ENCODE measurements around the gene DAPK2. TPM values are rescaled to one million over a fixed set of nuclear protein-coding genes. Genes with fewer than 3 reads are reported as not detected.

Gene DAPK2
- total and polyA plus RNA-seq, 2 of the 4 experiments (the other 2 are of a cell fraction), result 0.34 to 0.36 TPM

GRCh38 chr15:63877713-63878271 lies 168.5 kb downstream of the DAPK2 start:
- no peak overlapping the region for H2BK15ac ChIP-seq (ENCODE audit: low read depth, low read length)
- peaks cover 21% of the 10 kb centered on the region for H3K27me3 ChIP-seq (ENCODE audit: control insufficient read depth, insufficient read depth, low read length)
- no peak overlapping the region for H2AK5ac ChIP-seq (ENCODE audit: low read depth, low read length)
- H3K56ac ChIP-seq (ENCODE audit: extremely low read depth, insufficient read depth, low read length), result no peak overlapping the region
- dilution Hi-C loops (cut with HindIII; ENCODE audit: low sequenced_read_pairs, unreplicated experiment), result no loop called here
- H3K18ac ChIP-seq (ENCODE audit: low read depth, low read length), result no peak overlapping the region
- no peak overlapping the region for H2BK5ac ChIP-seq (ENCODE audit: low read depth, low read length, poor library complexity, severe bottlenecking)
- H3K4me1 ChIP-seq (ENCODE audit: control insufficient read depth, insufficient read depth, low read length), result peaks cover 2% of the 10 kb centered on the region; the same call in 1 of the 2 replicates
- POLR2A ChIA-PET (ENCODE audit: unreplicated experiment), result no interaction called here
- no peaks in the 10 kb centered on the region for H3K79me1 ChIP-seq (ENCODE audit: low read depth in 1 of 2, low read length in 2 of 2)
- H3K4ac ChIP-seq (ENCODE audit: low read depth, low read length), result no peak overlapping the region
- no CpG with 5 or more reads among the region's 5 CpGs for WGBS, 2 experiments (ENCODE audit: extremely low coverage in 2 of 2, insufficient read length in 1 of 2)
- H3K4me2 ChIP-seq (ENCODE audit: low read depth, low read length), result no peak overlapping the region
- no peak overlapping the region for H2BK120ac ChIP-seq (ENCODE audit: low read depth, low read length)
- H3K9ac ChIP-seq (ENCODE audit: low read depth, low read length), result no peak overlapping the region
- CTCF ChIA-PET, result no interaction called here
- no peak for ATAC-seq (ENCODE audit: low read depth)
- DNase-seq, result no peak
- no peak overlapping the region for H2AFZ ChIP-seq (replicated peaks; ENCODE audit: low read length, poor library complexity)
- no peak overlapping the region for H2BK20ac ChIP-seq (ENCODE audit: low read depth, low read length)
- intact Hi-C loops (cut with micrococcal nuclease), result no loop called here
- H3K23ac ChIP-seq (ENCODE audit: low read depth, low read length), result no peak overlapping the region
- no peak overlapping the region for H3K4me3 ChIP-seq (ENCODE audit: insufficient read depth, low read depth, low read length)
- in situ Hi-C loops (cut with MboI; ENCODE audit: low sequenced_read_pairs), result no loop called here
- H4K5ac ChIP-seq (ENCODE audit: low read depth, low read length), result no peak overlapping the region
- no peaks in the 10 kb centered on the region for H3K36me3 ChIP-seq (ENCODE audit: control insufficient read depth, insufficient read depth, low read length)
- H4K20me1 ChIP-seq (ENCODE audit: insufficient read depth, low read length), result no peaks in the 10 kb centered on the region
- no peak for TF ChIP-seq RFX5 (IDR thresholded peaks at IDR 0.05; ENCODE audit: low read depth, low read length)
- no peak for TF ChIP-seq BHLHE40 (IDR thresholded peaks at IDR 0.05; ENCODE audit: low read depth, low read length)
- no peak for TF ChIP-seq NFE2L2 (IDR thresholded peaks at IDR 0.05; ENCODE audit: low read depth, low read length)
- TF ChIP-seq CEBPB (IDR thresholded peaks at IDR 0.05; ENCODE audit: low read depth, low read length), result no peak
- no peak for TF ChIP-seq MAZ (IDR thresholded peaks at IDR 0.05; ENCODE audit: borderline replicate concordance, low read depth, low read length)
- TF ChIP-seq SMC3 (IDR thresholded peaks at IDR 0.05; ENCODE audit: low read depth, low read length), result no peak
- no peak for TF ChIP-seq ELK1 (IDR thresholded peaks at IDR 0.05; ENCODE audit: borderline replicate concordance, low read depth, low read length)
- TF ChIP-seq MAFK (IDR thresholded peaks at IDR 0.05; ENCODE audit: low read depth, low read length), result no peak
- no peak for TF ChIP-seq CTCF (conservative IDR thresholded peaks at IDR 0.05; ENCODE audit: low read depth, low read length)
- no peak for TF ChIP-seq FOS (IDR thresholded peaks at IDR 0.05; ENCODE audit: low read depth, low read length)
- no peak for TF ChIP-seq CHD1 (IDR thresholded peaks at IDR 0.05; ENCODE audit: low read depth, low read length)
- TF ChIP-seq RCOR1 (IDR thresholded peaks at IDR 0.05; ENCODE audit: insufficient replicate concordance, low read length), result no peak
- no peak for TF ChIP-seq POLR2A (IDR thresholded peaks at IDR 0.05; ENCODE audit: low read depth, low read length)
- TF ChIP-seq MXI1 (IDR thresholded peaks at IDR 0.05; ENCODE audit: borderline replicate concordance, low read depth, low read length), result no peak
- no peak for TF ChIP-seq USF2 (IDR thresholded peaks at IDR 0.05; ENCODE audit: low read depth, low read length)
- no peak for TF ChIP-seq RAD21 (IDR thresholded peaks at IDR 0.05; ENCODE audit: low read length)
- no peak overlapping the region for H3K14ac ChIP-seq (replicated peaks; ENCODE audit: low read depth, low read length)
- no peak overlapping the region for H4K8ac ChIP-seq (ENCODE audit: low read depth in 2 of 2, low read length in 2 of 2)
- H3K9me1 ChIP-seq (ENCODE audit: insufficient read depth, low read length), result peaks cover 4% of the 10 kb centered on the region; the same call in 1 of the 2 replicates
- no TSS peak for BruUV-seq (replicated peaks)
- peaks cover 2% of the 10 kb centered on the region; the same call in 1 of the 2 replicates for H3K9me3 ChIP-seq (ENCODE audit: control insufficient read depth, insufficient read depth, low read length)
- no peak overlapping the region for H3K27ac ChIP-seq (ENCODE audit: insufficient read depth, low read length)
- H4K91ac ChIP-seq (ENCODE audit: insufficient read depth, low read depth, low read length), result no peak overlapping the region
- no peak overlapping the region for H2AK9ac ChIP-seq (replicated peaks; ENCODE audit: low read depth, low read length, poor library complexity)
